ENCODE results near the gene RABIF. TPM values are rescaled to one million over a fixed set of nuclear protein-coding genes. Genes with fewer than 3 reads are reported as not detected.

The RABIF gene
- total RNA-seq, 1 donor from 2014 or later = 10.0 TPM

- no peak overlapping the region for H3K4me3 ChIP-seq
- DNase-seq = no peak
- H3K36me3 ChIP-seq = no peaks in the 10 kb centered on the region
- no peak for ATAC-seq
- no peaks in the 10 kb centered on the region for H3K4me1 ChIP-seq
- TF ChIP-seq CTCF (IDR thresholded peaks at IDR 0.05) = no peak
- H3K27ac ChIP-seq = no peak overlapping the region
- no peaks in the 10 kb centered on the region for H3K9me3 ChIP-seq
- H3K27me3 ChIP-seq = no peaks in the 10 kb centered on the region
- intact Hi-C loops (cut with DNase I) = no loop called here
These were observed 40.8 kb downstream of the RABIF start for GRCh38 chr1:202848191-202848542.

DNA sequence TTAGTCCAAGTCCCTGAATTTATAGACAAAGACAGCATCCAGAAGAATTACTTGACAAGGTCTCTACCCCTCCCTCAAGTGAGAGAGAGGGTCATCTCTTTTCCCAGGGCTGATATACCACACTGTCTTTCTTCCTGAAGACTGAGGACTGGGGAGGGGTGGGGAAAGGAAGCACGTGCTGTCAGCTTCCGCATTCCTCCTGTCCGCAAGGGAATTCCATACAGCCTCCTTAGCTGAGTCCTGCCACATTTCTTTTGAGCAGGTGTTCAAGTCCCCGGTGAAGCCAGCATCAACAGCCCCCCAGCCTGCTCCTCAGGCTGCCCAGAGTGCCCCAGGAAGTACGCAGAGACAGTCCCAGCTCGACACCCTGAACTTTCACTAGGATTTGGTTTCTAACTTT is 44.0 kb downstream of the RABIF start:
- no peak for TF ChIP-seq CTCF (IDR thresholded peaks at IDR 0.05)
- H3K36me3 ChIP-seq = no peaks in the 10 kb centered on the region
- intact Hi-C loops (cut with DNase I) = no loop called here
- no peak for DNase-seq
- no peaks in the 10 kb centered on the region for H3K9me3 ChIP-seq
- H3K4me1 ChIP-seq = no peaks in the 10 kb centered on the region
- H3K27me3 ChIP-seq = no peaks in the 10 kb centered on the region
- H3K4me3 ChIP-seq = no peak overlapping the region
- H3K27ac ChIP-seq = no peak overlapping the region
- ATAC-seq = no peak

- intact Hi-C loops (cut with DNase I) = no loop called here
- no peaks in the 10 kb centered on the region for H3K4me1 ChIP-seq
- H3K36me3 ChIP-seq = no peaks in the 10 kb centered on the region
- no peak for DNase-seq
- TF ChIP-seq CTCF (IDR thresholded peaks at IDR 0.05) = no peak
- no peak overlapping the region for H3K4me3 ChIP-seq
- no peak overlapping the region for H3K27ac ChIP-seq
- no peaks in the 10 kb centered on the region for H3K27me3 ChIP-seq
- H3K9me3 ChIP-seq = no peaks in the 10 kb centered on the region
- ATAC-seq = no peak
These were observed 44.7 kb downstream of the RABIF start for GRCh38 chr1:202844259-202844658.

DNA sequence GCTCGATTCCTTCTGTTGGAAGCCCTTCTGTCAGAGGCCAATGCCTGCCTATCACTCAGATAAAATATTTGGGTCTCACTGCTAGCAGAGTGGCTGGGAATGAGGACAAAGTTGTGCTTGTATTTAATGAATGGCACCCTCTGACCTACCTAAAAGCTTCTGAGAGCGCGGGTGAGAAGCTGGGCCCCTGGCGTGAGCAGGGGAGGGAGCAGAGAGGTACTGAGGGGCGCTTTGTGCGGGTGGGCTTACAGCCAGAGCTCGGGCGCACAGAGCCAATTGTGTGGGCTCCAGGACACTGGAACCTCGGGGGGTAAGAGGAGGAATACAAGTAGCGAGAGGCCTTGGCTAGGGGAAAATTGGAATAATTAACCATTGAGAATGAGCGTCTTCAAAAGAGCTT is 45.9 kb downstream of the RABIF start:
- H3K9me3 ChIP-seq = no peaks in the 10 kb centered on the region
- no peaks in the 10 kb centered on the region for H3K27me3 ChIP-seq
- intact Hi-C loops (cut with DNase I) = no loop called here
- H3K4me1 ChIP-seq = no peaks in the 10 kb centered on the region
- H3K27ac ChIP-seq = no peak overlapping the region
- DNase-seq = no peak
- no peak for TF ChIP-seq CTCF (IDR thresholded peaks at IDR 0.05)
- no peak for ATAC-seq
- no peaks in the 10 kb centered on the region for H3K36me3 ChIP-seq
- H3K4me3 ChIP-seq = no peak overlapping the region

GRCh38 chr1:202837746-202838262 is 51.1 kb downstream of the RABIF start:
- no peaks in the 10 kb centered on the region for H3K27me3 ChIP-seq
- intact Hi-C loops (cut with DNase I) = no loop called here
- peaks cover 9% of the 10 kb centered on the region for H3K4me1 ChIP-seq
- H3K9me3 ChIP-seq = no peaks in the 10 kb centered on the region
- ATAC-seq = no peak
- no peak for DNase-seq
- no peak for TF ChIP-seq CTCF (IDR thresholded peaks at IDR 0.05)
- no peaks in the 10 kb centered on the region for H3K36me3 ChIP-seq
- no peak overlapping the region for H3K4me3 ChIP-seq
- H3K27ac ChIP-seq = no peak overlapping the region

All from upper lobe of right lung (tissue), 1 donor.